ENCODE results near the gene PI4K2B. TPM values are rescaled to one million over a fixed set of nuclear protein-coding genes. Genes with fewer than 3 reads are reported as not detected.
"Not testable (repeated sequence)": the region's sequence is repeated elsewhere in the genome, so short reads cannot be mapped to it uniquely, and the experiment has no call there.

The PI4K2B gene
- total RNA-seq, 8 experiments from 2014 or later: 3.5 to 15.9 (median 6.2) TPM

DNA sequence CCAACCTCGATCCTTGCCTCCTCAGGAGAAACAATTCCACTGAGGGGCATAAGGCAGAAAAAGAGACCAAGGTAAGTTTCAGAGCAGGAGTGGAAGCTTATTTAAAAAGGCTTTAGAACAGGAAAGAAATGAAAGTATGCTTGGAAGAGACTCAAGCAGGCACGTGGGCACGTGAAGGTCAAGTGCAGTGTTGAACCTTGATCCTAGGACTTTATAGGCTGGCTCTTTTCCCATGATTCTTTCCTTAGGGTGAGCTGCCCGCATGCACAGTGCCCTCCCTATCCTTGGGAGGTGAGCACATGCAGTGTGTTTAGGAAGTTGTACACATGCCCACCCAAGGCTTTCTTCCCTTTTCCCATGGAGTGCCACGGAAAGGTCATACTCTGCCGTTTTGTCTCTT is 4.0 kb upstream of the PI4K2B start:
- Histone ChIP-seq H3K27ac (no peak overlapping the region), H3K4me3 (no peak overlapping the region), H3K4me1 (replicated peaks in 1 of 2) (peaks cover 0 to under 1% of the 10 kb centered on the region in 2 donors)
- WGBS, 10 experiments: 50 to 100% (median 87%) methylated on average over 1 to 5 of the region's 6 CpGs; no CpG with 5 or more reads in 1 of the 10 experiments
- in situ Hi-C loops (cut with MboI; ENCODE audit: low pct_unique_long_range_greater_than_20kb in 2 of 9, low sequenced_read_pairs in 9 of 9, unreplicated experiment in 9 of 9): no loop called here
- ATAC-seq (replicated peaks in 6 of 8): no peak

DNA sequence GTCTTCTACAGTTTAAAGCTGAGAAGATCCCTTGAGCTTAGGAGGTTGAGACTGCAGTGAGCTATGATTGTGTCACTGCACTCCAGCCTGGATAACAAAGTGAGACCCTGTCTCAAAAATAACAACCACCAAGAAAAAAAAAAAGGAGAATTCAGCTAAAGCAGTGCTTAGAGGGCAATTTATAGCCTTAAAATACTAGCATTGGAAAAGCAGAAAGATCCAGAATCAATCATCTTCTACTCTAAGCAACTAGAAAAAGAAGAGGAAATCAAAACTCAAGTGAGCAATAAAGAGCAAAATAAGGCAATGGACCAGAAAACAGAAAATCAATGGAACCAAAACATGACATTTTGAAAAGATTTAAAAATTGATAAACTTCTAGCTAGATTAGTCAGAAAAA is 639 bp upstream of the PI4K2B start:
- H3K4me3 ChIP-seq: peak overlapping the region in 3 of 5 donors; percentile 71 to 83 (median 76)
- in situ Hi-C loops (cut with MboI; ENCODE audit: low pct_unique_long_range_greater_than_20kb in 2 of 9, low sequenced_read_pairs in 9 of 9, unreplicated experiment in 9 of 9): no loop called here
- no peak overlapping the region for H3K27ac ChIP-seq

DNA sequence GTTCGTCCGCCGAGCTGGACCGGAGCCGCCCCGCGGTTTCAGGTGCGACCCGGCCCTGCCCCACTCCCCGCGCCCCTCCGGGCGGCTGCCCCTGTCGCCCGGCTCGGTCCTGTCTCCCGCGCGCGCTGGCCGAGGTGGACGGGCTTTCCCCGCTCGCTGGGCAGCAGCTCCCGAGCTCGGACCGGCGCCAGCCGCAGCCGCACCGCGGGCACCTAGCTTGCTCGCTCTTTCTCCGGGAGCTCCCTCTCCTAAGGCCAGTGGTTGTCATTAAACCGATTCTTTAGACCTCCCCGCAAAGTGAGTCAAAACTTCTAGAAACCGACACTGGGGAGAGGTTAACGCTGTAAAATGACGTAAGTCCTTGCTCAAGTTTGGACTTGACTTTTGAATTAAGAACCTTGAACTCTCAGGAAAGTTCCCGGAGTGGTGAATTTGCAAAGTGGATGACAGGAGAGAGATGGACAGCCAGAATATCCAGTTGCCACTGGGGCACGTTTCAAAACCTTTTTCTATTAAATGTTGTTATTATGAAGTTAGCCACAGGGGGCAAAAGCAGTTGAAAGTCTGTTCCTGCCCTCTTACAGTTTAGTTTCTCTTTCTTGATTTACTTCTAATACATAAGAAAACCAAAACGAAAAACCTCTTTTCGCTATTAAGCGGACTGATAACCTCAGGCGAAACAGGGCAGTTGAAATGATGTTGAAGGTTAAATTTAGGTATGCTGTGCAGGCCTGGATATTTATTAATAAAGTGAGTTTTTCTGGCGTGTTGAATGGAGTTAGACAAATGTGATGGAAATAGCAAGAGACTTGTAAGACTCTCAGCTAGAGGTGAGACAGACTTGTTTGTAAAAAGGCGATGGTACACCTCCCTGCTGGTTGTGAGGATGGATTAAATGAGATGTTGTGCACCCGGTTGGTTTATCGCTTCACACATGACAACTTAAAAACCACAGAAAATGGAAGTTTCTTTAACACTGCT is 847 bp downstream of the PI4K2B start:
- H3K4me1 ChIP-seq (replicated peaks in 1 of 2): peaks cover 0 to 8% of the 10 kb centered on the region in 2 donors
- peak overlapping the region; percentile 50 to 79 for H3K27ac ChIP-seq
- peak overlapping the region; percentile 65 to 83 (median 72) for H3K4me3 ChIP-seq
- peak; percentile 66 to 79 (median 74) for ATAC-seq (replicated peaks in 6 of 8)
- WGBS, 10 experiments: 7 to 79% (median 33%) methylated on average over 2 to 14 of the region's 49 CpGs
- in situ Hi-C loops (cut with MboI; ENCODE audit: low pct_unique_long_range_greater_than_20kb in 2 of 9, low sequenced_read_pairs in 9 of 9, unreplicated experiment in 9 of 9): no loop called here

More for the DNA sequence above, 639 bp upstream of the PI4K2B start:
- ATAC-seq (replicated peaks in 6 of 8): no peak
- peaks cover 0 to 8% of the 10 kb centered on the region in 2 donors for H3K4me1 ChIP-seq (replicated peaks in 1 of 2)

DNA sequence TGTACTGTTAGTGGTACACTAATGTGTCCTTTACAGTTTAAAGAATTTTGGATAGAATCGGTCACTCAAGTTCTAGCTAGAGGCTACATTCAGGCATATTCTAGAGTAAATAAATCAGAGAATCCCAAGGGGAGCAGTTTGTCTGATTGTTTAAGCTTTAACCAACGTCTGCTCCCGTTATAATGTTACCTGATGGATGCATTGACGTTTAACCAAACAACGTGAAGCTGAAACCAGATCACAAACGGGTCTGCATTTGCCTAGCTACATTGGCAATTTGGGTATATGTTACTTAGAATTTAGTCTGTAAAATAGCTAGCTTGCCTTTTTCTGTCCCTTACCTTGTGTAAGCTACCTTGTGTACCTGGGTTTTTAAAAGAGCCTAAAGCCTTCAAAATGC is 1.6 kb downstream of the PI4K2B start:
- ATAC-seq (replicated peaks in 6 of 8): no peak
- H3K4me1 ChIP-seq (replicated peaks in 1 of 2): peaks cover 0 to 8% of the 10 kb centered on the region in 2 donors
- WGBS, 10 experiments: 27 to 84% (median 71%) methylated on average over 3 to 6 of the region's 6 CpGs; no CpG with 5 or more reads in 3 of the 10 experiments
- H3K4me3 ChIP-seq: peak overlapping the region in 2 of 5 donors; percentile 71 to 83
- no peak overlapping the region for H3K27ac ChIP-seq
- in situ Hi-C loops (cut with MboI; ENCODE audit: low pct_unique_long_range_greater_than_20kb in 2 of 9, low sequenced_read_pairs in 9 of 9, unreplicated experiment in 9 of 9): no loop called here

DNA sequence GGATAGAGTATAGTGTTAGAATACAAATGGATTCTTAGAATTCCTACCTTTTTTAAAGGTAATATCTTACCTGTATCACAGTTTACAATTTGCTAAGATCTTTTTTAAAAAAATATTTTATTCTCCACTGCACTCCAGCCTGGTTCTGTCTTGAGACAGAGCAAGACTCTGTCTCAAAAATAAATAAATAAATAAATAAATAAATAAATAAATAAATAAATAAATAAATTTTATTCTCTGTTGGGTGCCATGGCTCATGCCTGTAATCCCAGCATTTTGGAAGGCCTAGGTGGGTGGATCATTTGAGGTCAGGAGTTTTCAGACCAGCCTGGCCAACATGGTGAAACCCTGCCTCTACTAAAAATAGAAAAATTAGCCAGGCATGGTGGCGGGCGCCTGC is 2.2 kb downstream of the PI4K2B start:
- in situ Hi-C loops (cut with MboI; ENCODE audit: low pct_unique_long_range_greater_than_20kb in 2 of 9, low sequenced_read_pairs in 9 of 9, unreplicated experiment in 9 of 9); H3K4me3 ChIP-seq; ATAC-seq (replicated peaks in 6 of 8); H3K27ac ChIP-seq; H3K4me1 ChIP-seq (replicated peaks in 1 of 2): not testable (repeated sequence)
- WGBS, 10 experiments: 100% methylated on average over 2 of the region's 2 CpGs; no CpG with 5 or more reads in 7 of the 10 experiments

DNA sequence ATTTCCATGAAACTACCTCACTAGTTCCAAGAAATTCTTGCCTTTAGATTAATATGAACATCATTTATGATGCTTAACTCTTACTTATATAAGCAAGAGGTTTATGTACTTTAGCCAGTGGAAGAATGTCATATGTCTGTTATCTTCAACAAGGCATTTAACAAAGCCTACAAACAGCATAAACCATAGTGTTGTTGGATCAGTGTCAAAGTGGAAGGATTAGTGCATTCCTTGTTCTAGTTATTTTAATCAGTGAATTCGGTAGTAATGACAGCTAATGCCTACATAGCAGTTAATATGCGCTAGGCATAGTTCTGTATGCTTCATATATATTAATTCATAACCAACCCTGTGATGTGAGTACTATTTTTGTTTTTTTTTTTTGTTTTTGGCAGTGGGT is 3.1 kb downstream of the PI4K2B start:
- WGBS, 10 experiments: 90 to 100% (median 100%) methylated on average over 1 to 2 of the region's 2 CpGs; no CpG with 5 or more reads in 2 of the 10 experiments
- no peak for ATAC-seq (replicated peaks in 6 of 8)
- Histone ChIP-seq H3K27ac (no peak overlapping the region), H3K4me3 (no peak overlapping the region), H3K4me1 (replicated peaks in 1 of 2) (peaks cover 0 to 8% of the 10 kb centered on the region in 2 donors)
- in situ Hi-C loops (cut with MboI; ENCODE audit: low pct_unique_long_range_greater_than_20kb in 2 of 9, low sequenced_read_pairs in 9 of 9, unreplicated experiment in 9 of 9): no loop called here

DNA sequence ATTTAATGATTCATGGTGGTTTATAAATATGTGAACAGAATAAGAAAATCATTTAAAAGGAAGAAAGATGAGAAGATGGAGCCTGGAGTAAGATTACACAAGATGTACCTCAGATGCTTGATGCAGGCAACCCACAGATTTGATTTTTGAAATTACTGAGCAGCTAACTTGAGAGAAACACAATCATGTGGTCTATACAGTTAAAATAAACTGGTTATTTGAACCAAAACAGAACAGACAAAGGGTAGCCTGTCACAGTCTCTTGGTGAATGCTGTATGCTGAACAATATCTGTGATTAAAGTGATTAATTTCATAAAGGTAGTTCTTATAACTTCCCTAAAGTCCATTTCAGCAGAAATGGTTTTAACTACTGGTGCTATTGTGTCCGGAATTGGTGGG is 4.2 kb downstream of the PI4K2B start:
- in situ Hi-C loops (cut with MboI; ENCODE audit: low pct_unique_long_range_greater_than_20kb in 2 of 9, low sequenced_read_pairs in 9 of 9, unreplicated experiment in 9 of 9): no loop called here
- WGBS, 10 experiments: 80 to 100% (median 100%) methylated on average over 1 of the region's 1 CpG; no CpG with 5 or more reads in 5 of the 10 experiments
- no peak for ATAC-seq (replicated peaks in 6 of 8)
- Histone ChIP-seq H3K4me3 (no peak overlapping the region), H3K27ac (no peak overlapping the region), H3K4me1 (replicated peaks in 1 of 2) (peaks cover 0 to 8% of the 10 kb centered on the region in 2 donors)

DNA sequence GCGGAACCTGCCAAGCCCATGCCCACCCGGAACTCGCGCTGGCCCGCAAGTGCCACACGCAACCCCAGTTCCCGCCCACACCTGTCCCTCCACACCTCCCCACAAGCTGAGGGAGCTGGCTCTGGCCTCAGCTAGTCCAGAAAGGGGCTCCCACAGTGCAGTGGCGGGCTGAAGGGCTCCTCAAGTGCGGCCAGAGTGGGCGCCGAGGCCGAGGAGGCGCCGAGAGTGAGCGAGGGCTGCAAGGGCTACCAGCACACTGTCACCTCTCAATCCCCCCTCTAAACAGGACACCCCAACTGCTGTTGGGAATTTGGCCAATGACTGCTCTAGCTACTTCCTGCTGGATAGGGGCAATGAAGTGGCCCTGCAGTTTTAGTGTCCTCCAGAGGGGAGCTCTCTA is 5.7 kb downstream of the PI4K2B start:
- in situ Hi-C loops (cut with MboI; ENCODE audit: low pct_unique_long_range_greater_than_20kb in 2 of 9, low sequenced_read_pairs in 9 of 9, unreplicated experiment in 9 of 9); ATAC-seq (replicated peaks in 6 of 8): not testable (repeated sequence)

DNA sequence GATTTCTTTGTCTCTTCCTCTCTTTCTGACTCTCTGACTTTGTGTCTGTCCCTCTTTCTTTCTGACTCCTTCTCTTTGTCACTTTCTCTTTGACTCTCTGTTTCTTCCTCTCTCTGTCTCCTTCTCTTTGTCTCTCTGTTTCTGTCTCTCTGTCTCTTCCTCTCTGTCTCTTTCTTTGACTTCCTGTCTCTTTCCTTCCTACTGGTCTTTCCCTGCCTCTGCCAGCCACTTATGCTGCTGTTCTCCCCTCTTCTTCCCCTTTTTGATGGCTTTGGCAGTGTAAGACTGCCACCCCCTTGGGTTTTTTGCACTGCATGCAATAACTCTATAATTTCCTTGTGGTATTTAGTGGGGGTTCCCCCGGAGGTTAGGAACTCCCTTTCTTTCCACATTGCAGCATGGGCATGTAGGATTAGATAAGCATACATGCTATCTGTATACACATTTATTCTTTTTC is 6.9 kb downstream of the PI4K2B start:
- H3K4me1 ChIP-seq (replicated peaks in 1 of 2); H3K4me3 ChIP-seq; H3K27ac ChIP-seq; ATAC-seq (replicated peaks in 6 of 8); in situ Hi-C loops (cut with MboI; ENCODE audit: low pct_unique_long_range_greater_than_20kb in 2 of 9, low sequenced_read_pairs in 9 of 9, unreplicated experiment in 9 of 9): not testable (repeated sequence)
- WGBS, 10 experiments: 75 to 86% methylated on average over 1 of the region's 1 CpG; no CpG with 5 or more reads in 8 of the 10 experiments

More for the DNA sequence above, 5.7 kb downstream of the PI4K2B start:
- H3K4me1 ChIP-seq (replicated peaks in 1 of 2); H3K4me3 ChIP-seq; H3K27ac ChIP-seq: not testable (repeated sequence)
- 97% methylated on average over 6 of the region's 15 CpGs; no CpG with 5 or more reads in 9 of the 10 experiments for WGBS, 10 experiments

DNA sequence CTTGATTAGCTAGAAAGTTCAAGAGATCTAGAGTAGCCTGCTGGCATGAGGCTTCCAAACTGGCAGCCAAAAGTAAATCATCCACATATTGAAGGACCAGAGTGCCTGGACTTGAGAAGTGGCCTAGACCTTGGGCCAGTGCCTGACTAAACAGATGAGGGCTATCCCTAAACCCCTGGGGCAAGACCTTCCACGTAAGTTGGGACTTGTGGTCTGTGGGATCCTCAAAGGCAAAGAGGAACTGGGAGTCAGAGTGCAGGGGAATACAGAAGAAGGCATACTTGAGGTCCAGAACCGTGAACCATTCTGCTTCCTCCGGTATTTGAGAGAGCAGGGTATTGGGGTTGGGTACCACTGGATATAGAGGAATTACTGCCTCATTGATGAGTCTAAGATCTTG is 8.4 kb downstream of the PI4K2B start:
- WGBS, 10 experiments: 100% methylated on average over 1 of the region's 3 CpGs; no CpG with 5 or more reads in 7 of the 10 experiments
- H3K4me3 ChIP-seq; in situ Hi-C loops (cut with MboI; ENCODE audit: low pct_unique_long_range_greater_than_20kb in 2 of 9, low sequenced_read_pairs in 9 of 9, unreplicated experiment in 9 of 9); ATAC-seq (replicated peaks in 6 of 8); H3K4me1 ChIP-seq (replicated peaks in 1 of 2); H3K27ac ChIP-seq: not testable (repeated sequence)

DNA sequence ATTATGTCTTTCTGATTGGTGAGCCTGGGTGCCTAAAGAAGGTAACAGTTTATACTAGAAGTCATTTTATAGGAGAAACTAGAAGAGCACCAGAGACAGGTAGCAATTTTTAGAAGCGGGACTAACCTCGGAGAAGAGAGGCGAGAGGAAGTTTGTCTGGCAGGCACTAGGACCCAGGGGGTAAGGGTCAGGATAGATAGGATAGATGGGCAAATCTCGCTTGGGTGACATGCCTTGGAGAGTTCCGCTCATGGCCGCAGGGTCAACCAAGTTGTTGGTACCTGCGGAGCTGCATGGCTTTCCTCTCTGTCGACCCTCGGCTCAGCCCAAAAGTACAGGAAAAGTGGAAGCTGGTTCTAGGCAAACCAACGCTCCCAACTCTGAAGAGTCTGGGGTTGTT is 11.3 kb downstream of the PI4K2B start:
- Histone ChIP-seq H3K27ac (no peak overlapping the region), H3K4me3 (no peak overlapping the region), H3K4me1 (replicated peaks in 1 of 2) (no peaks in the 10 kb centered on the region)
- ATAC-seq (replicated peaks in 6 of 8): no peak
- in situ Hi-C loops (cut with MboI; ENCODE audit: low pct_unique_long_range_greater_than_20kb in 2 of 9, low sequenced_read_pairs in 9 of 9, unreplicated experiment in 9 of 9): no loop called here
- whole genome bisulfite sequencing, 10 experiments: 84 to 100% (median 92%) methylated on average over 2 to 10 of the region's 10 CpGs; no CpG with 5 or more reads in 5 of the 10 experiments

DNA sequence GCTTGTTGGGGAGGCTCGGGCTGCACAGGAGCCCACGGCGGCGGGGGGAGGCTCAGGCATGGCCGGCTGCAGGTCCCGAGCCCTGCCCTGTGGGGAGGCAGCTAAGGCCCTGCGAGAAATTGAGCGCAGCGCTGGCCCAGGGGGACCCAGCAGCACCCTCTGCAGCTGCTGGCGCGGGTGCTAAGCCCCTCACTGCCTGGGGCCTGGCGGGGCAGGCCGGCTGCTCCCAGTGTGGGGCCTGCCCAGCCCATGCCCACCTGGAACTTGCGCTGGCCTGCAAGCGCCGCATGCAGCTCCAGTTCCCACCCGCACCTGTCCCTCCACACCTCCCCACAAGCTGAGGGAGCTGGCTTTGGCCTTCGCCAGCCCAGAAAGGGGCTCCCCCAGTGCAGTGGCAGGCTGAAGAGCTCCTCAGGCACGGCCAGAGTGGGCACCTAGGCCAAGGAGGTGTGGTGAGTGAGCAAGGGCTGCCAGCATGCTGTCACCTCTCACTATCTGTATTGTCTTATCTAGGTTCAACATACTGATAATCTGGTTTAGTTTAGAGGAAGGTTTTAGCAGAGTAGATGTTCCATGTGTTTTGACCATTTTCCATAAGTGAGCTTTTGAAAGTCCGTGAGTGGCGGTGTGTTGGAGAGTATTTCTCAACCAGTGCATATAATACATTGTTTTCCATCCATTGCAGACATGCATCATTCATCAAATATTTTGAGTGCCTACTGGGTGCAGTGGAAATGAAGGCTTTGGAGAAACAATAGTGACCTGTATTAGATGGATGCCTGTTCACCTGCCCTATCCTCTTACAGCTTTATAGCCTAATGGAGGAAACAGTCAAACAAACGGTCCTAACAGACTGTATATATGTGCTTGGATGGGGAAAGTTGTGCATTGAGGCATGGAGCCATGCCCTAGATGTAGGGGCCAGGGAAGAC is 13.1 kb downstream of the PI4K2B start:
- Histone ChIP-seq H3K27ac (no peak overlapping the region), H3K4me3 (no peak overlapping the region), H3K4me1 (replicated peaks in 1 of 2) (no peaks in the 10 kb centered on the region)
- 75 to 100% (median 94%) methylated on average over 1 to 7 of the region's 22 CpGs; no CpG with 5 or more reads in 4 of the 10 experiments for WGBS, 10 experiments
- in situ Hi-C loops (cut with MboI; ENCODE audit: low pct_unique_long_range_greater_than_20kb in 2 of 9, low sequenced_read_pairs in 9 of 9, unreplicated experiment in 9 of 9): no loop called here
- no peak for ATAC-seq (replicated peaks in 6 of 8)

All from motor neuron (in vitro differentiated cells).